IMR-90 (cell line): ENCODE data around the gene MAML3.

Experiments
- BHLHE40 ChIP-seq: fragments of 150-350 bp; IDR thresholded peaks from 2 replicates; pipeline ENCODE4 v1.6.1; 2016; ENCODE audit warnings: mild to moderate bottlenecking, low read depth, low read length
- CEBPB ChIP-seq: IDR thresholded peaks from 2 replicates; pipeline ENCODE4 v1.6.1; 2012; ENCODE audit warnings: low read depth, low read length, improper control_type of control experiment
- CHD1 ChIP-seq: IDR thresholded peaks from 2 replicates; pipeline ENCODE4 v1.6.1; 2012; ENCODE audit warnings: low read depth, low read length, improper control_type of control experiment
- CTCF ChIP-seq: conservative IDR thresholded peaks from 2 replicates; pipeline ENCODE4 v1.5.1; 2012; ENCODE audit warnings: mild to moderate bottlenecking, low read depth, low read length, improper control_type of control experiment
- ELK1 ChIP-seq: fragments of 150-350 bp; IDR thresholded peaks from 2 replicates; pipeline ENCODE4 v1.6.1; 2016; ENCODE audit warnings: low read depth, mild to moderate bottlenecking, low read length, moderate library complexity, borderline replicate concordance
- FOS ChIP-seq: fragments of 150-350 bp; IDR thresholded peaks from 2 replicates; pipeline ENCODE4 v1.6.1; 2016; ENCODE audit warnings: low read depth, low read length
- MAFK ChIP-seq: IDR thresholded peaks from 2 replicates; pipeline ENCODE4 v1.6.1; 2012; ENCODE audit warnings: low read depth, low read length, improper control_type of control experiment
- MAZ ChIP-seq: IDR thresholded peaks from 2 replicates; pipeline ENCODE4 v1.6.1; 2012; ENCODE audit warnings: low read depth, mild to moderate bottlenecking, low read length, improper control_type of control experiment, moderate library complexity, borderline replicate concordance
- POLR2A ChIP-seq: IDR thresholded peaks from 2 replicates; pipeline ENCODE4 v1.6.1; 2012; ENCODE audit warnings: mild to moderate bottlenecking, low read depth, low read length
- RAD21 ChIP-seq: IDR thresholded peaks from 2 replicates; pipeline ENCODE4 v1.6.1; 2012; ENCODE audit warnings: low read length, improper control_type of control experiment
- RCOR1 ChIP-seq: IDR thresholded peaks from 2 replicates; pipeline ENCODE4 v1.6.1; 2012; ENCODE audit warnings: mild to moderate bottlenecking, low read length, improper control_type of control experiment; ENCODE audit not compliant: insufficient replicate concordance
- SMC3 ChIP-seq: fragments of 150-350 bp; IDR thresholded peaks from 2 replicates; pipeline ENCODE4 v1.6.1; 2016; ENCODE audit warnings: low read depth, mild to moderate bottlenecking, antibody characterized with exemption, low read length, moderate library complexity
- USF2 ChIP-seq: fragments of 150-350 bp; IDR thresholded peaks from 2 replicates; pipeline ENCODE4 v1.6.1; 2017; ENCODE audit warnings: mild to moderate bottlenecking, antibody characterized with exemption, low read length, low read depth

- no peak for TF ChIP-seq CTCF
- no peak for TF ChIP-seq RAD21
- TF ChIP-seq POLR2A, result no peak
- TF ChIP-seq CHD1, result no peak
- TF ChIP-seq SMC3, result no peak
- no peak for TF ChIP-seq FOS
- no peak for TF ChIP-seq RCOR1
- TF ChIP-seq MAZ, result no peak
- no peak for TF ChIP-seq USF2
- no peak for TF ChIP-seq ELK1
- TF ChIP-seq BHLHE40, result peak; percentile 40; the same call in 1 of the 2 replicates
- peak; percentile 39; the same call in 1 of the 2 replicates for TF ChIP-seq CEBPB
- TF ChIP-seq MAFK, result no peak
These were observed 178.1 kb downstream of the MAML3 start for GRCh38 chr4:139975830-139976272.
